Caco-2 (cell line): ENCODE results near the gene TCL1A. TPM values are rescaled to one million over a fixed set of nuclear protein-coding genes. Genes with fewer than 3 reads are reported as not detected.

ENCODE experiments used
- BruUV-seq: library from RNA; stranded (reverse); fragments of 400-500 nt; replicated peaks from 2 replicates; lab custom pipeline; 2021; lab: Mats Ljungman, UMichigan
- CTCF ChIA-PET: fragments of 300-600 bp; sonication (Branson Sonifier 250); formaldehyde crosslinking; loops from one replicate; lab custom pipeline; 2022; ENCODE audit warnings: antibody characterized with exemption; lab: Charles Lee
- POLR2A ChIA-PET: fragments of 300-600 bp; sonication (Branson Sonifier 250); formaldehyde crosslinking; loops from one replicate; lab custom pipeline; 2022; ENCODE audit warnings: antibody characterized with exemption; lab: Charles Lee
- DNase-seq, 2 experiments: peaks; one replicate each; pipeline versions ENCODE4 v3.0.0 to v3.0.0-alpha.2; 2020 to 2022
- H3K27me3 ChIP-seq: replicated peaks from 2 replicates; pipeline ENCODE4 v1.6.0; 2011; ENCODE audit warnings: low read length; ENCODE audit not compliant: control insufficient read depth, insufficient read depth
- H3K36me3 ChIP-seq: 2 replicates; pipeline ENCODE4 v1.5.1; 2011; ENCODE audit warnings: low read length; ENCODE audit not compliant: control insufficient read depth, insufficient read depth
- H3K4me1 ChIP-seq: fragments of 250-450 bp; sonication (Bioruptor Pico); 2 replicates; pipeline ENCODE4 v1.5.1; 2020; ENCODE audit warnings: mild to moderate bottlenecking
- H3K4me3 ChIP-seq: 2 replicates; pipeline ENCODE4 v1.5.1; 2011; ENCODE audit warnings: low read depth, mild to moderate bottlenecking, control low read depth, low read length
- H3K9me3 ChIP-seq: fragments of 250-450 bp; sonication (Bioruptor Pico); 2 replicates; pipeline ENCODE4 v1.5.1; 2020; ENCODE audit warnings: mild to moderate bottlenecking, moderate library complexity
- H3K27ac Mint-ChIP-seq: one replicate; pipeline ENCODE4 v1.8.0; 2022; ENCODE audit warnings: mixed read lengths; ENCODE audit not compliant: unreplicated experiment
- H3K27me3 Mint-ChIP-seq: one replicate; pipeline ENCODE4 v1.8.0; 2022; ENCODE audit warnings: mixed read lengths; ENCODE audit not compliant: insufficient read depth, unreplicated experiment
- H3K36me3 Mint-ChIP-seq: one replicate; pipeline ENCODE4 v1.8.0; 2022; ENCODE audit warnings: mild to moderate bottlenecking, mixed read lengths; ENCODE audit not compliant: insufficient read depth, unreplicated experiment
- H3K4me1 Mint-ChIP-seq: one replicate; pipeline ENCODE4 v1.8.0; 2022; ENCODE audit warnings: low read depth, mixed read lengths; ENCODE audit not compliant: unreplicated experiment
- H3K4me3 Mint-ChIP-seq: one replicate; pipeline ENCODE4 v1.8.0; 2022; ENCODE audit warnings: mild to moderate bottlenecking, moderate library complexity, mixed read lengths; ENCODE audit not compliant: unreplicated experiment
- H3K9me3 Mint-ChIP-seq: one replicate; pipeline ENCODE4 v1.8.0; 2022; ENCODE audit warnings: mixed read lengths; ENCODE audit not compliant: unreplicated experiment
- intact Hi-C: fragments of 100-400 bp; cut with micrococcal nuclease; formaldehyde crosslinking; loops from one replicate; pipeline ENCODE4 v1.10.0; 2022; ENCODE audit not compliant: unreplicated experiment
- total RNA-seq: library from RNA; stranded (reverse); gene quantifications from 2 replicates; pipeline ENCODE4 v1.2.3, GENCODE V29; 2022
- TF ChIP-seq, protein P1 (sequence below), 2 experiments: fragments of 200-600 bp in 1 of 2; IDR thresholded peaks; 1 replicate in 1 of 2; 2 replicates in 1 of 2; pipeline versions ENCODE4 v1.5.1 to v1.8.0; 2011 to 2022; ENCODE audit warnings: antibody characterized with exemption in 1 of 2, control low read depth in 1 of 2, inconsistent platforms in 1 of 2, low read depth in 1 of 2, low read length in 1 of 2, mild to moderate bottlenecking in 1 of 2, moderate library complexity in 1 of 2; ENCODE audit not compliant: insufficient read depth in 1 of 2, severe bottlenecking in 1 of 2, unreplicated experiment in 1 of 2

TCL1A gene
- total RNA-seq, 1 experiment from 2014 or later: not detected

DNA sequence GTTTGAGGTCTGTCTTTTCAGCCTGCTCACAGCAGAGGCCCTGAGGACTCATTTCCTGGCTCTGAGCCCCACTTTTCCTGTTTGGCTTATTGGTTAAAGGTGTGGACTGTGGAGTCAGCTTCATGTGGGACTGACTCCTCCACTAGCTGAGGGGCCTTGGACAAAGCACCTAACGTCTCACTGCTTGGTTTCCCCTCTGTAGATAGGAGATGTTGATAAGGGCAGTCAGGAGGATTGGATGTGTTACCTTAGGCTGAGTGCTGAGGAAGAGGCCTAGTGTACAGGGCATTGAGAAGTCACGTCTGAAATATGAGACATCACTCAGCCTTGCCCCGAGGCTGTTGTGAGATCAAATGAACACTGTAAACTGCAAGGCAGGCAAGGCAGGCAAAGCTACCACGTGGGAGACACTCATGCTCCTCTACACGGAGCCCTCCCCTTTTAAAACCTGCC, 27.1 kb upstream of the TCL1A start:
- CTCF ChIA-PET: no interaction called here
- Mint-ChIP-seq H3K4me1 (no peaks in the 10 kb centered on the region), H3K9me3 (peaks cover 10% of the 10 kb centered on the region), H3K36me3 (no peaks in the 10 kb centered on the region), H3K27me3 (peaks cover 5% of the 10 kb centered on the region), H3K4me3 (no peak overlapping the region), H3K27ac (no peak overlapping the region)
- Histone ChIP-seq H3K9me3 (no peaks in the 10 kb centered on the region), H3K4me1 (no peaks in the 10 kb centered on the region), H3K4me3 (no peak overlapping the region), H3K27me3 (no peaks in the 10 kb centered on the region; the same call in 1 of the 2 replicates), H3K36me3 (no peaks in the 10 kb centered on the region)
- DNase-seq: peak in 1 of 2 experiments; percentile 54
- TF ChIP-seq, protein P1, sequence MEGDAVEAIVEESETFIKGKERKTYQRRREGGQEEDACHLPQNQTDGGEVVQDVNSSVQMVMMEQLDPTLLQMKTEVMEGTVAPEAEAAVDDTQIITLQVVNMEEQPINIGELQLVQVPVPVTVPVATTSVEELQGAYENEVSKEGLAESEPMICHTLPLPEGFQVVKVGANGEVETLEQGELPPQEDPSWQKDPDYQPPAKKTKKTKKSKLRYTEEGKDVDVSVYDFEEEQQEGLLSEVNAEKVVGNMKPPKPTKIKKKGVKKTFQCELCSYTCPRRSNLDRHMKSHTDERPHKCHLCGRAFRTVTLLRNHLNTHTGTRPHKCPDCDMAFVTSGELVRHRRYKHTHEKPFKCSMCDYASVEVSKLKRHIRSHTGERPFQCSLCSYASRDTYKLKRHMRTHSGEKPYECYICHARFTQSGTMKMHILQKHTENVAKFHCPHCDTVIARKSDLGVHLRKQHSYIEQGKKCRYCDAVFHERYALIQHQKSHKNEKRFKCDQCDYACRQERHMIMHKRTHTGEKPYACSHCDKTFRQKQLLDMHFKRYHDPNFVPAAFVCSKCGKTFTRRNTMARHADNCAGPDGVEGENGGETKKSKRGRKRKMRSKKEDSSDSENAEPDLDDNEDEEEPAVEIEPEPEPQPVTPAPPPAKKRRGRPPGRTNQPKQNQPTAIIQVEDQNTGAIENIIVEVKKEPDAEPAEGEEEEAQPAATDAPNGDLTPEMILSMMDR (IDR thresholded peaks at IDR 0.05; ENCODE audit: insufficient read depth in 1 of 2, low read depth in 1 of 2, low read length in 1 of 2, severe bottlenecking in 1 of 2, unreplicated experiment in 1 of 2): no peak
- intact Hi-C loops: no loop called here
- POLR2A ChIA-PET: no interaction called here
- BruUV-seq: no TSS peak

DNA sequence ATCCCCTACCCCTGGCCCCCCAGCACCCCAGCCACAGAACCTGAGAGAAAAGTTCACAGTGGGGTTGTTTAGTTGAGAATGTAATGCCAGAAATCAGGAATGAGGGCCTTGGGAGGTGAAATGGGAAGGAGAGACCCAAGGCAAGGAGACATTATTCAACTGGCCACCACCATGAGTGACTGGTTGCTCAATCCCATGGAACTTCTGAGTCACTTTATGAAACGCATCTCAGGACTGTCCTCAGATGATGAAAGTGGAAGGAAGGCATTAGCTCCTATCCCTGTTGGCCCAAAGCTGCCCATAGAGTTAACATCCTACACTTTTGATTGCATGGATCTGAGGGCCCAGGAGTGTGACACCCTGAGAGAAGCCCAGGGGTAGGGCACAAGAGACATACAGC, 25.4 kb upstream of the TCL1A start:
- Mint-ChIP-seq H3K9me3 (peaks cover 10% of the 10 kb centered on the region), H3K27me3 (peaks cover 5% of the 10 kb centered on the region), H3K27ac (no peak overlapping the region), H3K36me3 (no peaks in the 10 kb centered on the region), H3K4me1 (no peaks in the 10 kb centered on the region), H3K4me3 (no peak overlapping the region)
- H3K4me3 ChIP-seq: no peak overlapping the region
- POLR2A ChIA-PET: no interaction called here
- intact Hi-C loops: no loop called here
- TF ChIP-seq, protein P1 (IDR thresholded peaks at IDR 0.05; ENCODE audit: insufficient read depth in 1 of 2, low read depth in 1 of 2, low read length in 1 of 2, severe bottlenecking in 1 of 2, unreplicated experiment in 1 of 2): no peak
- CTCF ChIA-PET: no interaction called here
- no peaks in the 10 kb centered on the region for H3K4me1 ChIP-seq
- no peaks in the 10 kb centered on the region for H3K9me3 ChIP-seq
- no peaks in the 10 kb centered on the region; the same call in 1 of the 2 replicates for H3K27me3 ChIP-seq
- no TSS peak for BruUV-seq
- DNase-seq: no peak
- no peaks in the 10 kb centered on the region for H3K36me3 ChIP-seq

DNA sequence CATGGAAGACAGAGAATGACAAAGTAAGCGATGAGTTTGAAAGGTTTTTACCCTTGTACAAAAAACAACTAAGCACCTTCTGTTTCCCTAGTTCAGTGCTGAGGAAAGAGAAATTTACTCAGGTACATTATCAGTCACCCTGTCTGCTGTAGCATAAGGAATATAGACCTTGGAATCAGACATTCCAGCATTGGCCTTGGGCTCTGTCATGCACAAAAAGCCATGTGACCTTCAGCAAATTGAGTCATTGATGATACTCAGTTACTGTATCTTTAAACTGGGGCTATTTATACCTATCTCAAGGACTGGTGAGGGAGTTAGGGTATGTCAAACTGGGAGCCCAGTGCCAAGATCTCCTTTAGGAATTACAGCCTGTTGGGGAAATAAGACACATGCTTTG, 19.3 kb upstream of the TCL1A start:
- no peak overlapping the region for H3K4me3 Mint-ChIP-seq
- BruUV-seq: no TSS peak
- peaks cover 17% of the 10 kb centered on the region for H3K27me3 Mint-ChIP-seq

More for the DNA sequence above, 19.3 kb upstream of the TCL1A start:
- Histone ChIP-seq H3K27me3 (no peaks in the 10 kb centered on the region), H3K36me3 (no peaks in the 10 kb centered on the region), H3K4me1 (no peaks in the 10 kb centered on the region), H3K4me3 (no peak overlapping the region), H3K9me3 (no peaks in the 10 kb centered on the region)
- CTCF ChIA-PET: no interaction called here
- DNase-seq: no peak
- Mint-ChIP-seq H3K4me1 (no peaks in the 10 kb centered on the region), H3K27ac (no peak overlapping the region), H3K9me3 (no peaks in the 10 kb centered on the region), H3K36me3 (no peaks in the 10 kb centered on the region)
- TF ChIP-seq, protein P1 (IDR thresholded peaks at IDR 0.05; ENCODE audit: insufficient read depth in 1 of 2, low read depth in 1 of 2, low read length in 1 of 2, severe bottlenecking in 1 of 2, unreplicated experiment in 1 of 2): no peak
- POLR2A ChIA-PET: no interaction called here
- intact Hi-C loops: no loop called here
